Measurements from ENCODE around the gene B3GALT4. TPM values are rescaled to one million over a fixed set of nuclear protein-coding genes. Genes with fewer than 3 reads are reported as not detected.

Gene B3GALT4
- total RNA-seq, 1 donor from 2014 or later: 5.6 TPM

GRCh38 chr6:33299237-33299944 is 22.5 kb downstream of the B3GALT4 start:
- Mint-ChIP-seq H3K4me3 (peak overlapping the region; percentile 95), H3K36me3 (ENCODE audit: low read depth) (peaks cover 25% of the 10 kb centered on the region), H3K4me1 (ENCODE audit: low read depth) (peaks cover 38% of the 10 kb centered on the region), H3K27ac (peak overlapping the region; percentile 99), H3K9me3 (no peaks in the 10 kb centered on the region), H3K27me3 (ENCODE audit: insufficient read depth) (no peaks in the 10 kb centered on the region)
- intact Hi-C loops (cut with micrococcal nuclease): loop anchor here (1.0 kb wide), 8 partner anchors 10 to 99 kb away; partner anchors contain the start of genes B3GALT4, KIFC1, PFDN6 and RXRB
- peak; percentile 92 for DNase-seq (ENCODE audit: low spot score)

GRCh38 chr6:33301877-33302276 is 25.0 kb downstream of the B3GALT4 start:
- no peak for DNase-seq (ENCODE audit: low spot score)
- Mint-ChIP-seq H3K36me3 (ENCODE audit: low read depth) (peaks cover 38% of the 10 kb centered on the region), H3K4me3 (no peak overlapping the region), H3K4me1 (ENCODE audit: low read depth) (peaks cover 53% of the 10 kb centered on the region), H3K27me3 (ENCODE audit: insufficient read depth) (no peaks in the 10 kb centered on the region), H3K9me3 (no peaks in the 10 kb centered on the region), H3K27ac (no peak overlapping the region)
- intact Hi-C loops (cut with micrococcal nuclease): no loop called here

- H3K4me1 Mint-ChIP-seq (ENCODE audit: low read depth): peaks cover 52% of the 10 kb centered on the region
These were observed 27.3 kb downstream of the B3GALT4 start for GRCh38 chr6:33304216-33304615.

GRCh38 chr6:33305052-33305451 is 28.1 kb downstream of the B3GALT4 start:
- Mint-ChIP-seq H3K4me1 (ENCODE audit: low read depth) (peaks cover 44% of the 10 kb centered on the region), H3K36me3 (ENCODE audit: low read depth) (peaks cover 40% of the 10 kb centered on the region), H3K9me3 (no peaks in the 10 kb centered on the region), H3K27me3 (ENCODE audit: insufficient read depth) (no peaks in the 10 kb centered on the region), H3K4me3 (no peak overlapping the region), H3K27ac (peak overlapping the region; percentile 34)
- intact Hi-C loops (cut with micrococcal nuclease): no loop called here
- DNase-seq (ENCODE audit: low spot score): no peak

More at GRCh38 chr6:33304216-33304615, 27.3 kb downstream of the B3GALT4 start:
- intact Hi-C loops (cut with micrococcal nuclease): no loop called here
- Mint-ChIP-seq H3K4me3 (no peak overlapping the region), H3K9me3 (no peaks in the 10 kb centered on the region), H3K36me3 (ENCODE audit: low read depth) (peaks cover 47% of the 10 kb centered on the region), H3K27me3 (ENCODE audit: insufficient read depth) (no peaks in the 10 kb centered on the region), H3K27ac (no peak overlapping the region)
- DNase-seq (ENCODE audit: low spot score): no peak

GRCh38 chr6:33306356-33306755 is 29.4 kb downstream of the B3GALT4 start:
- DNase-seq (ENCODE audit: low spot score): no peak
- H3K4me1 Mint-ChIP-seq (ENCODE audit: low read depth): peaks cover 40% of the 10 kb centered on the region
- H3K4me3 Mint-ChIP-seq: no peak overlapping the region
- peaks cover 39% of the 10 kb centered on the region for H3K36me3 Mint-ChIP-seq (ENCODE audit: low read depth)
- intact Hi-C loops (cut with micrococcal nuclease): no loop called here
- H3K27me3 Mint-ChIP-seq (ENCODE audit: insufficient read depth): no peaks in the 10 kb centered on the region
- no peaks in the 10 kb centered on the region for H3K9me3 Mint-ChIP-seq
- no peak overlapping the region for H3K27ac Mint-ChIP-seq

- H3K9me3 Mint-ChIP-seq: no peaks in the 10 kb centered on the region
- peak overlapping the region; percentile 97 for H3K4me3 Mint-ChIP-seq
- intact Hi-C loops (cut with micrococcal nuclease): loop anchor here (1.0 to 5.0 kb wide), 4 partner anchors 13 to 470 kb away; partner anchors contain the start of genes ITPR3 and PSMB8
- peak overlapping the region; percentile 99 for H3K27ac Mint-ChIP-seq
- no peaks in the 10 kb centered on the region for H3K27me3 Mint-ChIP-seq (ENCODE audit: insufficient read depth)
- DNase-seq (ENCODE audit: low spot score): peak; percentile 76
- peaks cover 60% of the 10 kb centered on the region for H3K4me1 Mint-ChIP-seq (ENCODE audit: low read depth)
- peaks cover 42% of the 10 kb centered on the region for H3K36me3 Mint-ChIP-seq (ENCODE audit: low read depth)
These were observed 35.6 kb downstream of the B3GALT4 start for GRCh38 chr6:33312361-33313104.

- peak overlapping the region; percentile 99 for H3K27ac Mint-ChIP-seq
- H3K4me3 Mint-ChIP-seq: peak overlapping the region; percentile 97
- no peaks in the 10 kb centered on the region for H3K27me3 Mint-ChIP-seq (ENCODE audit: insufficient read depth)
- no peak for DNase-seq (ENCODE audit: low spot score)
- intact Hi-C loops (cut with micrococcal nuclease): loop anchor here (2.0 to 5.0 kb wide), 3 partner anchors 64 to 471 kb away; partner anchors contain the start of genes ITPR3 and PSMB8
- H3K4me1 Mint-ChIP-seq (ENCODE audit: low read depth): peaks cover 58% of the 10 kb centered on the region
- H3K9me3 Mint-ChIP-seq: no peaks in the 10 kb centered on the region
- H3K36me3 Mint-ChIP-seq (ENCODE audit: low read depth): peaks cover 44% of the 10 kb centered on the region
These were observed 36.3 kb downstream of the B3GALT4 start for GRCh38 chr6:33313105-33313708.

DNA sequence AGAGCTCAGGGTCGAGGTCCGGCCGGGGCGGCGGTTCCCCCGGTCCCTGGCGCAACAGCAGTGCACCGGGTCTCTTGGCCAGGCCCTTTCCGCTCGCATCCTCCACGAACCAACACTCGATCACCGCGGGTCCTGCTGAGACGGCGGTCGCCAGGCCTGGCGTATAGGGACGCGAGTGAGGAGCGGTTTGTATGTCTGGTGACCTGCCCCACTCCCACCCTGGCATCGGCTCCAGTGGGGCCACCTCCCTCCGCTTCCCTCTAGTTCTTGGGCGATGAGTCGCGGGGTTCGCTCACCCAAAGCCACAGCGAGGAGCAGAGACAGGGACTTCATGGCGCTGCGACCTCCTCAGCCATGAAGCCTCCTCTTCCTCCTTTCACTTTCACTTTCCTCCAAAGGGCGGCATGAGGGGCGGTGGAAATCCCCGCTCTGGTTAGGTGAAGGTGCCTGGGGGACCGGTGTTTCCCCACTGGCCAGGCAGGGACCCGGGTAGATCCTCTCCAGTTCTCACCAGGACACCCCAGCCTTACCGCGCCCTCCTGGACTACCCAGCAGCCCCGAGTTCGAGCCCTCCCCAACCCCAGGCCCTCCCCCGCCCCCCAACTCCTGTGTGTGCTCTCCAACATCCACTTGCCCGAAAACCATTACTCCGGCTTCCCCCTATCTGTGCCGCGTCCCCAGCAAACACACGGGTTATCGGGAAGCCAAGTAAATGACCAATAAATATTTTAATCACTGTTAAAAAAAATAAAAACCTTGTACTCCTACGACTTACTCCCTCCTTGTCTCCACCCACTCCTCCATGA is 37.0 kb downstream of the B3GALT4 start, which contains the start of gene TAPBP:
TAPBP (minus strand) TSS at position 370 of the 806 bp plus-strand sequence; CDS start at position 333, 37 bp downstream.
- peaks cover 43% of the 10 kb centered on the region for H3K36me3 Mint-ChIP-seq (ENCODE audit: low read depth)
- H3K27me3 Mint-ChIP-seq (ENCODE audit: insufficient read depth): no peaks in the 10 kb centered on the region
- intact Hi-C loops (cut with micrococcal nuclease): loop anchor here (1.0 to 5.0 kb wide), 10 partner anchors 9 to 472 kb away; partner anchors contain the start of genes B3GALT4, CUTA, ITPR3 and KIFC1
- H3K4me1 Mint-ChIP-seq (ENCODE audit: low read depth): peaks cover 56% of the 10 kb centered on the region
- H3K27ac Mint-ChIP-seq: peak within 1 kb of the TSS; percentile 99
- H3K9me3 Mint-ChIP-seq: no peaks in the 10 kb centered on the region
- H3K4me3 Mint-ChIP-seq: peak within 1 kb of the TSS; percentile 97
- peak; percentile 88 for DNase-seq (ENCODE audit: low spot score)

DNA sequence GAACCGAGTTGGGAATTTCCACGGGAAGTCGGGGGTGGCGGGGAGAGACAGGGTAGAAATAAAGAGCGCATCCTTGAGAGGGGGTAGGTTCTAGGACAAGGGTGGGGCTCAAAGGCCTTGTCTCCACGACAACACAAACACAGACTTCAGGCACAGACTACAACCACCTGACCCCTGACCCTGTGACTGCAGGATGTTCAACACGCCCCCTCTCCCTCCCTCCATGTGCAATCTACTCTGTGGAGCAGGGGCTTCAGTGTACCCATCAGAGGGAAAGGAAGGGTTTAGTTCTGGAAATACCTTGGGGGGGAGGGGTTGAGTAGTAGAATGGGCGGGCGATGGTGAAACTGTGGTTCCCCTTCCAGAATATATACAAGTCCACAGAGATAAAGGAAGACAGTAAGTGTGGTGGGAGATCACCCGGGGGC is 37.6 kb downstream of the B3GALT4 start:
- intact Hi-C loops (cut with micrococcal nuclease): loop anchor here (1.0 to 5.0 kb wide), 9 partner anchors 9 to 472 kb away; partner anchors contain the start of genes B3GALT4, CUTA, ITPR3 and KIFC1
- H3K4me1 Mint-ChIP-seq (ENCODE audit: low read depth): peaks cover 61% of the 10 kb centered on the region
- peaks cover 46% of the 10 kb centered on the region for H3K36me3 Mint-ChIP-seq (ENCODE audit: low read depth)
- peak overlapping the region; percentile 97 for H3K4me3 Mint-ChIP-seq
- peak; percentile 67 for DNase-seq (ENCODE audit: low spot score)
- H3K27me3 Mint-ChIP-seq (ENCODE audit: insufficient read depth): no peaks in the 10 kb centered on the region
- H3K27ac Mint-ChIP-seq: peak overlapping the region; percentile 99
- H3K9me3 Mint-ChIP-seq: no peaks in the 10 kb centered on the region

GRCh38 chr6:33314943-33315792 is 38.2 kb downstream of the B3GALT4 start:
- Mint-ChIP-seq H3K9me3 (no peaks in the 10 kb centered on the region), H3K27ac (peak overlapping the region; percentile 99), H3K36me3 (ENCODE audit: low read depth) (peaks cover 52% of the 10 kb centered on the region), H3K27me3 (ENCODE audit: insufficient read depth) (no peaks in the 10 kb centered on the region), H3K4me3 (peak overlapping the region; percentile 97), H3K4me1 (ENCODE audit: low read depth) (peaks cover 67% of the 10 kb centered on the region)
- no peak for DNase-seq (ENCODE audit: low spot score)
- intact Hi-C loops (cut with micrococcal nuclease): loop anchor here (1.0 to 5.0 kb wide), 9 partner anchors 8 to 473 kb away; partner anchors contain the start of genes B3GALT4, CUTA, ITPR3 and KIFC1
